GM12874 (cell line): ENCODE results near the gene HTR4.

Source experiments
- CTCF ChIP-seq: IDR thresholded peaks from 2 replicates; pipeline ENCODE4 v1.5.1; 2011; ENCODE audit warnings: low read depth, mild to moderate bottlenecking, control low read depth, low read length, moderate library complexity; ENCODE audit not compliant: insufficient read depth

HTR4 gene

GRCh38 chr5:148511810-148512347, 142.4 kb downstream of the HTR4 start:
- TF ChIP-seq CTCF, result no peak

GRCh38 chr5:148509893-148510292, 144.4 kb downstream of the HTR4 start:
- TF ChIP-seq CTCF, result no peak

DNA sequence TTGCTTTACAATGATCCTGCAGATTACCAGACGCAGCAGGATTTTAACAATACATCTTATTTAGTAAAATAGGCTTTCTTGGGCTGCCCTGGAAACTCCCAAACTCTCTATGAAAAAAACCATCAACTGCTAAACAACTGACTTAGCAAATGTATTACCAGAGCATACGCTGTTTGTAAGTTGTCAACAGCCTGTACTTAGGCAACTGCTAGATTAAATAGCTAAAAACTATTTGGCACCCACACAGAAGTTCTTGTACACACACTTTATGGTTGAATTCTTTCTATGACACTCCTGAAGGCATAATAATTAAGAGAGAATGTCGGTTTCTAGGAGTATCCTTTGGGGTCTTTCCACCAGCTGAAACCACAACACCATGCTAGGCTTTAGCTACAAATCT, 146.7 kb downstream of the HTR4 start:
- TF ChIP-seq CTCF, result no peak

DNA sequence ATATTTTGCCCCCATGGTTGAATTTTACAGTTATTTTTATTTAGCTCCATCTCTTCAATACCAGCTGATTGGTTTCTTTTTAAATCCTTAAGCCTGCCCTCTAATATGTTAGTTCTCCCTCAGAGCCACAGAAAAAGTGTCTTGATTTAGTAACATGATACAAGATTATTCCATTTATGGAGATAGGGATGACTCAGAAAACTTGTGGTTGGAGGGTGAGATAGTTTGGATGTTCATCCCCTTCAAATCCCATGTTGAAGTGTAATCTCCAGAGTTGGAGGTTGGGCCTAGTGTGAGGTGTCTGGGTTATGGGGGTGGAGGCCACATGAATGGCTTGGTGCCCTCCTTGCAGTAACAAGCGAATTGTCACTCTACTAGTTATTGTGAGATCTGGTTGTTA, 154.9 kb downstream of the HTR4 start:
- TF ChIP-seq CTCF, result no peak

GRCh38 chr5:148497757-148498156, 156.6 kb downstream of the HTR4 start:
- TF ChIP-seq CTCF, result no peak

DNA sequence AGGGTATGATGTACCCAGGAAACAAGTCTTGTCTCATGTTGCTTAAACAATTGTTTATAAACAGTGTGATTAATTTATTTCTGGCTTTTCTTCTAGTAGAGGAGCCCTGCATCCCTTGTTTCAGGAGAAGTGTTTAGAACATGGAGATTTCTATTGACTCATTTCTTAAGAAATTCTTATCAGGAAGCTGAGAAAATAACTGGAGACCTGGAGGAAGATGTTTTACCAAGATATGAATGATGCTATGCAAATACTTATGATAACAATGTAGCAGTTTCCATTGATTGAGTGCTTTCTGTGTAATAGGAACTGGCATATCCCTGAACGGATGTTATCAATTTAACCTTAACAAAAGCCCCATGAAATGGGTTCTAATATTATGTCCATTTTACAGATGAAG, 162.0 kb downstream of the HTR4 start:
- TF ChIP-seq CTCF, result no peak

DNA sequence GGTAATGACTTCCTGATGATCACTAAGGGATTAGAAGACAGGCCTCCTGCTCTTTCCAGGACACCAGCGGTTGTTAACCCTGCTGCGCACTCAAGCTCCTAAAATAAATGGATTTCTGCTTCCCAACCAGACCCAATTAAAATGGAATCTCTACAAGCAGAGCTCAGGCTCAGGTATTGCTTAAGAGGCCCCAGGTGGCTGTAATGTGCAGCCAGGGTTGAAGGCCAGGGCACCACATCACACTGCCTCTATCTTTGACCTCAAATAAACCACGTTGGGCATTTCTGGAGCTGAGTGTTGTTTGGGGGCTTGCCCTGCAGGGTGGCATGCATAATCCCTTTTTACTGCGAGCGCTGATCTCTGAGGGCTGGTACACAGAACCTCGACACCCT, 162.5 kb downstream of the HTR4 start:
- TF ChIP-seq CTCF, result no peak
